ENCODE measurements around the gene SLC25A47.

GRCh38 chr14:100289916-100290606, 33.1 kb upstream of the SLC25A47 start:
- no peak for TF ChIP-seq POLR2A (IDR thresholded peaks at IDR 0.05)
- no peak for TF ChIP-seq CTCF (IDR thresholded peaks at IDR 0.05)

Data from body of pancreas (tissue), 4 donors.